ENCODE data around the gene RNF213.

DNA sequence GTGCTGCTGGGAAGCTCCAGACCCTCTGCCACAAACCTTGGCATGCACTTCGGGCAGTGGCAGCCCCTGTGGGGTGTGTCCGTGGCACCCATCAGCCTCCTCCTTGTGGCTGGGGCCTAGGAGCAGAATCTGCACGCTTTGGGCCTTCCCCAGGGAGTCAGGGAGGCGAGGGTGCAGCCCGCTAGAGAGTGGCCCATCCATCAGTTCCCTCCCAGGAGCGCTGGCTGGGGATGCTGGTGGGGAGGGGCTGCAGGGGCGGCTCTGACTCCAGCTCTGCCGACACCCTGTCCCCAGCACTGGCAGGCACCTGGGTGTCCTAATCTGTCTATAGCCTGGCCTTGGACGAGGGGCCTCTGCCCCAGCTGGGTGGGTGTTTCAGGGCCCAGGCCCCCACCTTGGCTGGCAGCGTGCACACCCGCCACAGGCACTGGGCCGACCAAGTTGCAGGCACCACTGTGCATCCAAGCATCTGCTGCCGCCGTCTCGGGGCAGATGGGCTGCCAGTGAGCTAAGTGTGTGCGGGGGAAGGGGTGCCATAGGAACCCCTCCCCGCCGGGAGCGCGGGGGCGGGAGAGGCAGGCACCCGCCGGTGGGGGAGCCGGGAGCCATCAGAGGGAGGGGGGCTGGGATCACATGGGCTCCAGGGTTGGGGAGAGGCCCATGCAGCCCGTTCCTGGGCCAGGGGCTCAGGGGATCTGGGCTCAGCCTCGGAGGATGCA lies 184.5 kb downstream of the RNF213 start:
- no peak for TF ChIP-seq MAX (CRISPR knock-in tag; IDR thresholded peaks at IDR 0.05)
- no peak for TF ChIP-seq CTCF (IDR thresholded peaks at IDR 0.05)
- no peak for TF ChIP-seq ZNF121 (CRISPR knock-in tag; IDR thresholded peaks at IDR 0.05)
- TF ChIP-seq ATF6 (CRISPR knock-in tag; IDR thresholded peaks at IDR 0.05) = no peak

All from WTC11 (cell line).